ENCODE results near the gene HACD2.

DNA sequence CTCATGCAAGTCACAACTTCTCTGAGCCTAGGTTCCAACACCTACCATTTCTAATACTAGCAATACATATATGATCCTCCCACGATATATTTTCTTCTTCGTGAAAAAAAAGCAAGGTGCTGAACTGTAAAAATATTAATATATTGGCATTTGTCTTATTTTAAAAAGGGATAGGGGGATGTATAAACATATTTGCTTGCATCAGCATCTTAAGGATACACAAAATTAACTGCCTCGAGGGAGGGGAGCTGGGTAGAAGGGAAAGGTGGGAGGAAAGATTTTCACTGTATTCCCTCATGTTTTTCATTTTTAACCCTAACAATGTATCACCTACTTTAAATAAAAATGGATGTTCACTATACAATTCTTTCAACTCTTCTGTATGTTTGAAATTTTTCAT, 1.3 kb downstream of the HACD2 start:
- TF ChIP-seq CTCF (optimal IDR thresholded peaks at IDR 0.05 in 1 of 3, IDR thresholded peaks at IDR 0.05 in 1 of 3, conservative IDR thresholded peaks at IDR 0.05 in 1 of 3; ENCODE audit: extremely low read depth in 1 of 3, insufficient read depth in 2 of 3, low read length in 3 of 3): no peak
- TF ChIP-seq EZH2 (IDR thresholded peaks at IDR 0.05; ENCODE audit: low read length): no peak

Data from keratinocyte (primary cell).